Coronary artery (tissue), 2 donors: ENCODE data around the gene SLC30A2.

ENCODE experiments used
- DNase-seq: peaks from one replicate; pipeline ENCODE4 v3.0.0-alpha.2; 2017; ENCODE audit warnings: low spot score
- H3K27ac ChIP-seq, 2 donors: fragments of 200-600 bp; sonication (generic); one replicate each; pipeline ENCODE4 v1.5.1; 2016 to 2019
- H3K4me3 ChIP-seq: fragments of 200-600 bp; sonication (generic); 2 replicates; pipeline ENCODE4 v1.5.1; 2016; ENCODE audit warnings: mild to moderate bottlenecking, moderate library complexity
- TF ChIP-seq, protein P1 (sequence below): fragments of 200-600 bp; sonication (generic); IDR thresholded peaks from one replicate; pipeline ENCODE4 v1.5.1; 2019; ENCODE audit warnings: antibody characterized with exemption

Gene SLC30A2

GRCh38 chr1:26079178-26079563, 33.3 kb upstream of the SLC30A2 start:
- Histone ChIP-seq H3K27ac (no peak overlapping the region), H3K4me3 (no peak overlapping the region)
- TF ChIP-seq, protein P1, sequence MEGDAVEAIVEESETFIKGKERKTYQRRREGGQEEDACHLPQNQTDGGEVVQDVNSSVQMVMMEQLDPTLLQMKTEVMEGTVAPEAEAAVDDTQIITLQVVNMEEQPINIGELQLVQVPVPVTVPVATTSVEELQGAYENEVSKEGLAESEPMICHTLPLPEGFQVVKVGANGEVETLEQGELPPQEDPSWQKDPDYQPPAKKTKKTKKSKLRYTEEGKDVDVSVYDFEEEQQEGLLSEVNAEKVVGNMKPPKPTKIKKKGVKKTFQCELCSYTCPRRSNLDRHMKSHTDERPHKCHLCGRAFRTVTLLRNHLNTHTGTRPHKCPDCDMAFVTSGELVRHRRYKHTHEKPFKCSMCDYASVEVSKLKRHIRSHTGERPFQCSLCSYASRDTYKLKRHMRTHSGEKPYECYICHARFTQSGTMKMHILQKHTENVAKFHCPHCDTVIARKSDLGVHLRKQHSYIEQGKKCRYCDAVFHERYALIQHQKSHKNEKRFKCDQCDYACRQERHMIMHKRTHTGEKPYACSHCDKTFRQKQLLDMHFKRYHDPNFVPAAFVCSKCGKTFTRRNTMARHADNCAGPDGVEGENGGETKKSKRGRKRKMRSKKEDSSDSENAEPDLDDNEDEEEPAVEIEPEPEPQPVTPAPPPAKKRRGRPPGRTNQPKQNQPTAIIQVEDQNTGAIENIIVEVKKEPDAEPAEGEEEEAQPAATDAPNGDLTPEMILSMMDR: no peak
- DNase-seq: no peak

DNA sequence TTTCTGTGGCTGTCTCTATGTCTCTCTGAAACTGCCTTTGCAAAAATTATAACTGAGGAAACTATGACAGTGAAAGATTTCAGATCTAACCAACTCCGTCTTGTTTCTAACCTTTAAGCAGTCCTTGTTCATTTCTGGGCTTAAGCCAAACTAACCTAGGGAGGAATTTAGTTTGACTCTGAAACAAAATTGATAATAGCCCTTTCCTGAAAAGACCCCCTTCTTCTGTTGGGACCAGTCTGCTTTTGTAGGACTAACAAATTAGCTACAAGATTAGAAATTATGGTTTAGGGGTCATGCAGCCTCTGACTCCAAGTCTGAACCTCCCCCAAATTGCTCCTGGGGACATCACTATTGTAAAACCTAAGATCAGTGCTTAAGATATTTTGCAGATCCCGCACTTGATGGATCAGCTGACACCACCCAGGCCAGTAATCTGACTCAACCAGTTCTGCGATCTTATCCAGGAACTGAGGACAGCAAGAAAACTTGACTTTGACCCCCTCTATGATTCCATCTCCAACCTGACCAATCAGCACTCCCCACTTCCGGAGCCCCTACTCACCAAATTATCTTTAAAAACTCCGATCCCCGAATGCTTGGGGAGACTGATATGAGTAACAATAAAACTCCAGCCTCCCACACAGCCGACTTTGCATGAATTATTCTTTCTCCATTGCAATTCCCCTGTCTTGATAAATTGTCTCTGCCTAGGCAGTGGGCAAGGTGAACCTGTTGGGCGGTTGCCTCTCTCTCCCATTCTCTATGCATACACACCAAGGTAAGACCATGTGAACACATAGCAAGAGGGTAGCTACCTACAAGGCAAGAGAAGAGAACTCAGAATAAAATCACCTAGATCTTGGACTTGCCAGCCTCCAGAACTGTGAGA, 32.6 kb upstream of the SLC30A2 start:
- Histone ChIP-seq H3K27ac (no peak overlapping the region), H3K4me3 (no peak overlapping the region)
- TF ChIP-seq, protein P1: no peak
- DNase-seq: no peak

GRCh38 chr1:26077524-26077923, 31.6 kb upstream of the SLC30A2 start:
- no peak overlapping the region for H3K27ac ChIP-seq
- DNase-seq: no peak
- TF ChIP-seq, protein P1: no peak
- H3K4me3 ChIP-seq: no peak overlapping the region

- Histone ChIP-seq H3K27ac (no peak overlapping the region), H3K4me3 (no peak overlapping the region)
- no peak for DNase-seq
- TF ChIP-seq, protein P1: no peak
Observed at GRCh38 chr1:26075421-26076144, 29.7 kb upstream of the SLC30A2 start.

DNA sequence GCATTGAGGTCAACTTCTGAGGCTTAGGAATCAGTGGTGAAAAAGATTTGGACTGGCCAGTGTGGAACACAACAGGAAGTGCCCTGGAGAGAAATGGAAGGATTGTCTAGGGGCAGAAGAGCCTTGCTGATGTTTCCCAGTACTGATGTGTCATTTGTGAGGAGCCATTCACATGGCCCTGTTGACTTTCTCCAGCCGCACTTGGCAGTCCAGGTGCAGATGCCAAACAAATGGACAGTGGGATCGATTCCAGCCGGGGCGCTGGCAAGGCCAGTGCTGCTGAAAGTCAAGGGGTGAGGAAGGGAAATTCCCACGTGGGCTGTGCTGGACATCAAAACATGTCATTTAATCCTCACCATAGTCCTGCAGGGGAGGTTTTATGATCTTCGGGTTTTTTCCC, 26.4 kb upstream of the SLC30A2 start:
- H3K4me3 ChIP-seq: no peak overlapping the region
- H3K27ac ChIP-seq: no peak overlapping the region
- TF ChIP-seq, protein P1: no peak
- no peak for DNase-seq

DNA sequence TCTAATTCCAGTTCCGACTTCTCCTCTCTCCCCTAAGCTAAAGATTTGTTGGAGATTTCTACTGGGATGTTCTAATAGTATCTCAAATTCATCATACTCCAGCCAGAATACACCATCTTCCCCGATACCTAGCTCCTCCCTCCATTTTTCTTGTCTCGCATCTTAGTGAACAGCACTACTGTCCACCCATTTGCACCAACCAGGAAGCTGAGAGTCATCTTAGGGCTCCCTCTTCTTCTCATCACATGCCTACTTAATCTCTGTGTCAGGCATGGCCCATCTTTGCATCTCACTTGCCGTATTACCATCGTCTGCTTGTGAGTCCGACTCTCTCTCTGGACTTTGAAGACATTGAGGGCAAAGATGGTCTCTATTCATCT, 25.0 kb upstream of the SLC30A2 start:
- DNase-seq: no peak
- Histone ChIP-seq H3K4me3 (no peak overlapping the region), H3K27ac (no peak overlapping the region)
- TF ChIP-seq, protein P1: no peak
